ENCODE results near the gene DHX38. TPM values are rescaled to one million over a fixed set of nuclear protein-coding genes. Genes with fewer than 3 reads are reported as not detected.

The DHX38 gene
- polyA plus RNA-seq, 1 of the 3 experiments (the other 2 are of a cell fraction), result 75.0 TPM

GRCh38 chr16:72092832-72093447 lies 707 bp upstream of the DHX38 start:
- ChIA-PET CTCF (interaction anchor here (1.3 to 1.4 kb wide), 2 partner anchors 24 to 26 kb away, joined by 3 to 4 read pairs; no protein-coding TSS in a partner anchor), POLR2A (interaction anchor here (0.9 to 1.0 kb wide), 2 partner anchors 8 to 106 kb away, joined by 3 to 6 read pairs; no protein-coding TSS in a partner anchor)
- H3K36me3 ChIP-seq (replicated peaks in 1 of 2; ENCODE audit: control insufficient read depth in 1 of 2, insufficient read depth in 2 of 2, low read length in 1 of 2), result peaks cover 32 to 48% of the 10 kb centered on the region in 2 experiments
- H3K27ac ChIP-seq (ENCODE audit: low read depth in 2 of 2, low read length in 1 of 2), result peak overlapping the region; percentile 69 to 73
- no peaks in the 10 kb centered on the region for H3K9me2 ChIP-seq
- H3K4me3 ChIP-seq (ENCODE audit: low read depth in 2 of 2, low read length in 1 of 2), result peak overlapping the region; percentile 97 to 100
- TF ChIP-seq RXRA (IDR thresholded peaks at IDR 0.05; ENCODE audit: borderline replicate concordance, low read depth) (no peak), TAF1 (IDR thresholded peaks at IDR 0.05; ENCODE audit: borderline replicate concordance, low read depth, low read length) (no peak), CTCF (IDR thresholded peaks at IDR 0.05) (no peak), CHD2 (IDR thresholded peaks at IDR 0.05; ENCODE audit: low read length, partially characterized antibody) (no peak), EZH2phosphoT487 (IDR thresholded peaks at IDR 0.05; ENCODE audit: borderline replicate concordance, low read depth) (no peak), GATA2 (CRISPR knock-in tag; IDR thresholded peaks at IDR 0.05) (no peak), RFX5 (IDR thresholded peaks at IDR 0.05; ENCODE audit: low read length) (no peak), POLR2AphosphoS5 (IDR thresholded peaks at IDR 0.05; ENCODE audit: low read depth, low read length) (no peak), EP300 (IDR thresholded peaks at IDR 0.05; ENCODE audit: borderline replicate concordance in 1 of 2, low read depth in 1 of 2, low read length in 1 of 2) (no peak), PBX3 (IDR thresholded peaks at IDR 0.05) (peak; percentile 89), MXI1 (IDR thresholded peaks at IDR 0.05; ENCODE audit: low read depth, low read length) (peak; percentile 86; the same call in 1 of the 2 replicates)
- TF ChIP-seq, protein P1, sequence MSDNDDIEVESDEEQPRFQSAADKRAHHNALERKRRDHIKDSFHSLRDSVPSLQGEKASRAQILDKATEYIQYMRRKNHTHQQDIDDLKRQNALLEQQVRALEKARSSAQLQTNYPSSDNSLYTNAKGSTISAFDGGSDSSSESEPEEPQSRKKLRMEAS (IDR thresholded peaks at IDR 0.05; ENCODE audit: low read depth), result no peak
- H3K9me3 ChIP-seq, result no peaks in the 10 kb centered on the region
- H2AFZ ChIP-seq (ENCODE audit: low read depth), result peak overlapping the region; percentile 96
- peaks cover 9 to 19% of the 10 kb centered on the region in 2 experiments; a peak in 3 of 4 replicates for H3K4me1 ChIP-seq (ENCODE audit: control insufficient read depth in 1 of 2, insufficient read depth in 2 of 2, low read depth in 1 of 2, low read length in 1 of 2)
- WGBS (ENCODE audit: low lambda C conversion rate), result under 1% methylated on average over 21 of the region's 22 CpGs
- H4K20me1 ChIP-seq (ENCODE audit: insufficient read depth), result no peaks in the 10 kb centered on the region
- H3K9ac ChIP-seq, result peak overlapping the region; percentile 73
- H3K4me2 ChIP-seq, result peak overlapping the region; percentile 73
- peaks cover 62% of the 10 kb centered on the region for H3K79me2 ChIP-seq (ENCODE audit: insufficient read depth)
- DNase-seq, result no peak
- no peaks in the 10 kb centered on the region for H3K27me3 ChIP-seq (ENCODE audit: insufficient read depth)
- H3F3A ChIP-seq (replicated peaks; ENCODE audit: insufficient read depth), result peaks cover 4% of the 10 kb centered on the region

DNA sequence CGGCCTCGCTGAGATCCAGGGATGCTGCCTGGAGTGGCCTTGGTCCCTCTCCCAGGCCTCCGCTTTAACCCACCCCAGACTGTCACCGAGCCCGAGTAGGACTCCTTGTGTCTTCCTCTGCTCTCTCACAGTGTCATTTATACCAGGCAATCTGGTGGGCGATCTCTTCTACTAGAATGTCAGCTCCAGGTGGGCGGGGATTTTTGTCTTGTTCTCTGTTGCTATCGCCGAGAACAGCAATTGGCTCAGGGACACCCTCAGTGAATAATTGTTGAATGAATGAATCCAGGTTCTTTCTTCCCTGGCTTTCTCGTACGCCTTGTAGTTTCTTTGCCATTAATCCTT lies 591 bp downstream of the DHX38 start:
- Histone ChIP-seq H3K4me2 (peak overlapping the region; percentile 85), H3K9me2 (no peaks in the 10 kb centered on the region), H3K36me3 (replicated peaks in 1 of 2; ENCODE audit: control insufficient read depth in 1 of 2, insufficient read depth in 2 of 2, low read length in 1 of 2) (peaks cover 22 to 45% of the 10 kb centered on the region in 2 experiments), H3K4me3 (ENCODE audit: low read depth in 2 of 2, low read length in 1 of 2) (peak overlapping the region; percentile 97 to 100), H3K27ac (ENCODE audit: low read depth in 2 of 2, low read length in 1 of 2) (peak overlapping the region; percentile 69 to 84), H3K9me3 (no peaks in the 10 kb centered on the region), H3K4me1 (ENCODE audit: control insufficient read depth in 1 of 2, insufficient read depth in 2 of 2, low read depth in 1 of 2, low read length in 1 of 2) (peaks cover 9 to 19% of the 10 kb centered on the region in 2 experiments; a peak in 3 of 4 replicates), H2AFZ (ENCODE audit: low read depth) (peak overlapping the region; percentile 76), H3F3A (replicated peaks; ENCODE audit: insufficient read depth) (peaks cover 4% of the 10 kb centered on the region), H4K20me1 (ENCODE audit: insufficient read depth) (no peaks in the 10 kb centered on the region), H3K9ac (peak overlapping the region; percentile 85), H3K79me2 (ENCODE audit: insufficient read depth) (peaks cover 62% of the 10 kb centered on the region), H3K27me3 (ENCODE audit: insufficient read depth) (no peaks in the 10 kb centered on the region)
- ChIA-PET CTCF (interaction anchor here (0.8 to 1.5 kb wide), 3 partner anchors 28 to 371 kb away, joined by 3 to 8 read pairs (median 6); no protein-coding TSS in a partner anchor), POLR2A (no interaction called here)
- DNase-seq, result no peak
- WGBS (ENCODE audit: low lambda C conversion rate), result 5% methylated on average over 11 of the region's 11 CpGs
- TF ChIP-seq EP300 (IDR thresholded peaks at IDR 0.05; ENCODE audit: borderline replicate concordance in 1 of 2, low read depth in 1 of 2, low read length in 1 of 2) (no peak), TAF1 (IDR thresholded peaks at IDR 0.05; ENCODE audit: borderline replicate concordance, low read depth, low read length) (no peak), ELF1 (IDR thresholded peaks at IDR 0.05) (no peak), IRF3 (IDR thresholded peaks at IDR 0.05; ENCODE audit: low read depth, low read length) (no peak), ZBTB33 (IDR thresholded peaks at IDR 0.05; ENCODE audit: borderline replicate concordance, low read depth) (no peak), JUND (IDR thresholded peaks at IDR 0.05) (no peak), FOXJ3 (CRISPR knock-in tag; IDR thresholded peaks at IDR 0.05) (no peak), GATA2 (CRISPR knock-in tag; IDR thresholded peaks at IDR 0.05) (no peak)
- TF ChIP-seq, protein P1 (IDR thresholded peaks at IDR 0.05; ENCODE audit: low read depth), result no peak

Measured in SK-N-SH (cell line).